IPS-15b (cell line): Measurements from ENCODE around the gene NSFL1C.

Experiments used
- H3K27me3 ChIP-seq: one replicate; pipeline ENCODE4 v1.6.1; 2013; ENCODE audit warnings: low read length; ENCODE audit not compliant: control insufficient read depth, insufficient read depth
- H3K36me3 ChIP-seq: one replicate; pipeline ENCODE4 v1.6.1; 2013; ENCODE audit warnings: low read length; ENCODE audit not compliant: control insufficient read depth, insufficient read depth
- H3K4me1 ChIP-seq: one replicate; pipeline ENCODE4 v1.6.1; 2013; ENCODE audit warnings: mild to moderate bottlenecking, low read length; ENCODE audit not compliant: control insufficient read depth, insufficient read depth
- H3K4me3 ChIP-seq: one replicate; pipeline ENCODE4 v1.5.1; 2013; ENCODE audit warnings: low read depth, low read length
- H3K9ac ChIP-seq: one replicate; pipeline ENCODE4 v1.6.1; 2013; ENCODE audit warnings: low read depth, mild to moderate bottlenecking, low read length
- H3K9me3 ChIP-seq: one replicate; pipeline ENCODE4 v1.6.1; 2013; ENCODE audit warnings: mild to moderate bottlenecking, low read length; ENCODE audit not compliant: control insufficient read depth, insufficient read depth

The NSFL1C gene

DNA sequence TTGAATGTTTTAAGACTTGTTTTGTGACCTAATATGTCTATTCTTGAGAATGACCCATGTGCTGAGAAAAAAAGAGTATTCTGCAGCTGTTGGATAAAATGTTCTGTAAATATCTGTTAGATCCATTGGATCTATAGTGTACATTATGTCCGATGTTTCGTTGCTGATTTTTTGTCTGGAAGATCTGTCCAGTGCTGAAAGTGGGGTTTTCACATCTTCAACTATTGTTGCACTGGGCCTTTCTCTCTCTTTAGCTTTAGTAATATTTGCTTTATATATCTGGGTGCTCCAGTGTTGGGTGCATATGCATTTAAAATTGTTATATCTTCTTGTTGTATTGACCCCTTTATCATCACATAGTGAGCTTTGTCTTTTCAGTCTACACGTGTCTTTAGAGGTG is 30.3 kb upstream of the NSFL1C start:
- H3K27me3 ChIP-seq = peaks cover 7% of the 10 kb centered on the region
- H3K9me3 ChIP-seq = no peaks in the 10 kb centered on the region

DNA sequence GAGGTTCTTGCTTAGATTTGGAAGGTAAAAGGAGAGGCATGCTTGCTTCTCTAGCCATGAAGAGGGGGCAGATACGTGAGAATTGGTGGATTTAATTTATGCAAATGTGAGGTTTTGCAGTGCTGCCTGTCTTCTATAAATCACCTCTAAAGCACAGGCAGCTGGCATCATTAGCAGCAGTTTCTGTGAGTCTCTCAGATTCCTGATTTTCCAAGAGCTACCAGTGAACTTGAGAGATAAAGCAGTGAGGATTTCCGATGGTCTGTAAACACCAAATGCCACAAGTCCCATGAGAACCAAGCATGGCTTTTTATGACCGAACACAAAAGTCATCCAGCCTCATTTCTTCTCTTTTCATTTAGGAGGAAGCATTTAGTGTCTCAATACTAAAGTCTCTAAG is 27.8 kb upstream of the NSFL1C start:
- Histone ChIP-seq H3K9ac (no peak overlapping the region), H3K36me3 (no peaks in the 10 kb centered on the region), H3K4me1 (no peaks in the 10 kb centered on the region)

More for the DNA sequence above, 30.3 kb upstream of the NSFL1C start:
- Histone ChIP-seq H3K4me1 (peaks cover 4% of the 10 kb centered on the region), H3K9ac (no peak overlapping the region), H3K36me3 (no peaks in the 10 kb centered on the region), H3K4me3 (no peak overlapping the region)

DNA sequence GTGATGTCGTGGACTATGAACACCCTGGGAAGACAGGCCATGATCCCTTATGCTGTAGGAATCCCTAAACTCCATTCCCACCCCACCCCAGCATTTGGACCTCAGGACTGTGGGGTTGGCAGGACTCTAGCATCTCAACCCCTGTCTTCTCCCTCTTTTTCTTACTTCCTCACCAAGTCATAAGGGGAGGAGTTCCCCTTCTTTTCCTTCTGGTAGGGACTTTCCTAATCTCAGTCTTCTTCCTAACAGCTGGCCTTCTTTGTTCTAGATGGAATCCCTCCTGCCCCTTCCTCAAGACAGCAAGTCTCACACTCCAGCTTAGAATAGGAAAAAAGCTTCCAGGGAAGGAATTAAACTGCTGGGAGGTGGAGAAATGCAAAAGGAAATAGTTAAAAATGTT is 26.9 kb upstream of the NSFL1C start:
- Histone ChIP-seq H3K9me3 (no peaks in the 10 kb centered on the region), H3K4me1 (no peaks in the 10 kb centered on the region), H3K4me3 (no peak overlapping the region), H3K36me3 (no peaks in the 10 kb centered on the region), H3K9ac (no peak overlapping the region), H3K27me3 (peaks cover 4% of the 10 kb centered on the region)

More for the DNA sequence above, 27.8 kb upstream of the NSFL1C start:
- Histone ChIP-seq H3K27me3 (peaks cover 4% of the 10 kb centered on the region), H3K9me3 (no peaks in the 10 kb centered on the region), H3K4me3 (no peak overlapping the region)

DNA sequence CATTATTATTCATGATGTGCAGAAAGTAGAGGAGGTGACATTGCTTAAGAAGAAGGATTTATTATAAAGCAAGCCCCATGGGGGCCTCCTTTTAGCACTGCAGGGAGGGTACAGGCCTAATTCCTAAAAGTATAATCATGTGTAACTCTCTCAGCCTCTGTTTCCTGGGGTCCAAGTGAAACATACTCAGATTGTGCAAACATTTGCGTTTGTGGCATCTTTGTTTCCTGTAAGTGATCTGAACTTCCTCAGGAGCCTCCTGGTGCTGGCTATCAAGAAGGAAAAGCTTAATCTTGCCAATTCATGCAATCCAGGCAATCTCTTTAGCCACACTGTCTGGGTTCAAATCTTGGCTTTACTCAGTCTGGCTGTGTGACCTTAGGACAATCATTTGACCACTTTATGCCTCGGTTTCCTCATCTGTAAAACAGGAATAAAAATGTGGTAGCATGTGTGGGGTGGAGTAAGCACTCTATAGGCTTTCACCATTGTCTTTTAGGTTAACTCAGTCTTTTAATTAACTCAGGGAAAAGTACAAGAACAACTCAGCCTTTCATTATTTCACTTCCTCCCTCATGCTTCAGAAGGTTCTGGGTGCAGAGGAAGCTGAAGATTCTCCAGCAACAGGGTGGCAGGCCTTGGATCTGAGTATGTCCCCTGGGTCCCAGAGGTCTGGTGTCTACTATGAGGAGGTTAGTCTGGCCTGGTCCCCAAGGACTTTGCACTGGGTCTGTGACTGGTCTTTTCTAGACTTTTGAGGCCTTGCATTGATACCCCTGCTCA is 25.4 kb upstream of the NSFL1C start:
- Histone ChIP-seq H3K4me1 (no peaks in the 10 kb centered on the region), H3K9me3 (no peaks in the 10 kb centered on the region), H3K4me3 (no peak overlapping the region), H3K36me3 (no peaks in the 10 kb centered on the region), H3K9ac (no peak overlapping the region), H3K27me3 (peaks cover 4% of the 10 kb centered on the region)

DNA sequence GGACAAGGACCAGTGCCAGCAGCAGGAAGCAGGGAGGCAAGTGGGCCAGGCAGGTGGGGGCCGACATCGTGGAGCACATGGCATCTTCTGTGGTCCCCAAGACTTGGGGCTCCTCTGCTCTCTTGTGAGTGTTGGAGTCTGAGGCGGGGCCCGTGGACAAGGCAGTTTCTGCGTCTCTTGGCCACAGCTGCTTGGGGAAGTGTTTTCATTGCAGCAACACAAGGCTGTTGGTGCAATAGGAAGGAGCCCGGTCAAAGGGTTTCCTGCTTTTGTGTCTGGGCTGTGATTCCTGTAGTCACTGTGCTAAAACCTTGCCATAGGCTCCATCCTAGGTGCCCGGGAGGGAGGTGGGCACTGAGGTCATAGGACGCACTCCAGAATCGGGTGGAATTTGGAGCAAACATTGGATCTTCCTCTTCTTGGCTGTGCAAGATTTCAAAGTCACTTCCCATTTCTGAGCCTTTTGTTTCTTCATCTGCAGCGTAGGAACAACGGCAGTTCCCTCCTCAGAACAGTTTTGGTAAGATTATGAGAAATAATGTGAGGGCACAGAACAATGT is 24.7 kb upstream of the NSFL1C start, which contains the start of gene SIRPB2:
TSS of gene SIRPB2 (minus strand) at position 140 of the 560 bp plus-strand sequence. CDS start at position 79, 61 bp downstream.
- no peak within 1 kb of the TSS for H3K9ac ChIP-seq

DNA sequence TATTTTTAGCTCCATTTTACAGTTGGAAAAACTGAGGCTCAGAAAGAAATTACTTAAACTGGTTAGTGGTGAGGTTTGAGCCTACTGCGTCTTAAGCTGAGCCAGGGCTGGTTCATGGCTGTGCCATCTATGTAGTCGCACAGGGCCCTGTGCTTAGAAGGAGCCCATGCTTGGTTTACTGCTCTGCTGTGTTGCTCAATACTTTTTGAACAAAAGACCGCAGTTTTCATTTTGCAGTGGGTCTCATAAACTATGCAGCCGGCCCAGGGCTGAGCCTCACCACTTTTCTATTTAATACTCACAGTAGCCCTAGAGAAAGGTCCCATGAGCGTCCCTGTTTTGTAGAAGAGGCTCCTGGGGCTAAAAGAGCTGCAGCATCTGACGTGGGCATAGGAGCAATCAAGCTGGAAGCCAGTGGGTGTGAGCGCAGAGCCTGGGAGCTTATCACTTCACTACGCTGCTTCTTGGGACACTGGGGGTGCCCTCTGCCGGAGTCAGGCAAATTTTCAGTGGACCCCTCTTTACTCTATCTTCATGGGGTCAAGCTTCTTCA is 24.1 kb upstream of the NSFL1C start:
- no peaks in the 10 kb centered on the region for H3K4me1 ChIP-seq
- H3K4me3 ChIP-seq = no peak overlapping the region
- no peak overlapping the region for H3K9ac ChIP-seq
- H3K36me3 ChIP-seq = no peaks in the 10 kb centered on the region
- H3K9me3 ChIP-seq = no peaks in the 10 kb centered on the region
- peaks cover 4% of the 10 kb centered on the region for H3K27me3 ChIP-seq

More for the DNA sequence above, 24.7 kb upstream of the NSFL1C start, which contains the start of gene SIRPB2:
- Histone ChIP-seq H3K36me3 (no peaks in the 10 kb centered on the region), H3K4me1 (no peaks in the 10 kb centered on the region), H3K9me3 (no peaks in the 10 kb centered on the region), H3K4me3 (no peak within 1 kb of the TSS), H3K27me3 (peaks cover 4% of the 10 kb centered on the region)

DNA sequence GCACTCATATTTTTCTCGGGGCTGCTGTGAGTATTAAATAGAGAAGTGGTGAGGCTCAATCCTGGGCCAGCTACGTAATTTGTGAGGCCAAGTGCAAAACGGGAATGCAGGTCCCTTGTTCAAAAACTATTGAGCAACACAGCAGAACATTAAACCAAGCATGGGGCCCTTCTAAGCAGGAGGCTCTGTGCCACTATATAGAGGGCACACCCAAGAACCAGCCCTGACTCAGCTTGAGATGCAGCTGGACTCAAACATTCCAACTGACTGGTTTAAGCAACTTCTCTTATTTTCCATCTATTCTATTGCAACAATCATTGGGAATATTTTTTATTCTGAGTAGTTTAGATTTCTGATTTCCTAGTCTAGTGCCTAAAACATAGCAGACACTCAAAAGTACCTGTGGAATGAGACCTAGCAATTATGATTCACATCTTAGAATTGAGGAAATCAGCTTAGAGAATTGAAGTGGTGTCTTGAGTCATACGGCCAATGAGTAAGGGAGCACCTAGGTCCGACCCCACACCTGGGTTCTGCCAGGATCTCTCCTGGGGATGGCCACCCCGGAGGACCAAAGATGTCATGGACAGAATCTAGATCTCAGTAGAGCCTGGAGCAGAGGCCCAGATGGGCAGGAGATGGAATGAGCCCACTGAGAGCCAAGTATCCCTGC is 23.3 kb upstream of the NSFL1C start:
- Histone ChIP-seq H3K27me3 (peaks cover 4% of the 10 kb centered on the region), H3K4me3 (no peak overlapping the region), H3K9ac (no peak overlapping the region), H3K36me3 (no peaks in the 10 kb centered on the region), H3K4me1 (no peaks in the 10 kb centered on the region), H3K9me3 (no peaks in the 10 kb centered on the region)

DNA sequence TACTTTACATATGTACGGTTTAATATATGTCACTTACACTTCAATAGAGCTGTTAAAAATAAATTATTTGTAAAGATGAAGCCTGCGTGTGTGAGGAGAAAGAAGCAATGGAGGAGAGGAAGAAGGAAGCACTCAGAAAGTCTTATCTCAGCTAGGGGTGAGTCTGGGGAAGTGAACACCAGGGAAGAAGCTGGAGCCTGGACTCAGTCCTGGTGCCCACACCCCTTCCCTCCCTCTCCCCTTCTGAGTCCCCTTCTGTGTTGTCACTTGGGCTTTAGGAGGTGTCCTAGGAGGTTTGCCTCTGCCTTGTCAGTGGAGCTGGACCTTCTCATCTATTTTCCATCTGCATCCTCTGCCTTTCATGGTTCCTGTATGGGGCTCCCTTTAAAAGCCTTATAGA is 22.7 kb upstream of the NSFL1C start:
- Histone ChIP-seq H3K4me3 (no peak overlapping the region), H3K4me1 (no peaks in the 10 kb centered on the region), H3K27me3 (peaks cover 4% of the 10 kb centered on the region), H3K36me3 (no peaks in the 10 kb centered on the region), H3K9me3 (no peaks in the 10 kb centered on the region), H3K9ac (no peak overlapping the region)

DNA sequence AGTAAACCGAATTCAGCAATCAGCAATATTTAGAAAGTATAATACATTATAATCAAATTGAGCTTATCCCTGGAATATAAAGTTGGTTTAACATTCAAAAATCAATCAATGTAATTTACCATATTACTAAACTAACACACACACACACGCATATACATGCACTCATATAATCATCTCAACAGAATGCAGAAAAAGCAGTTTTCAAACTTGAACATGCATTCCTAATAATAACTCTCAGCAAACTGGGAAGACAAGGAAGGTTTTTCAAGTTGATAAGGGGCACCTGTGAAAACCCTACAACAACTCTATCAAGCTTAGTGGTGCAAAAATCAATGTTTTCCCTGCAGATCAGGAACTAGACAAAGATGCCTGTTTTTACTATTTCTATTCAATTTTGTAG is 19.9 kb upstream of the NSFL1C start:
- no peak overlapping the region for H3K9ac ChIP-seq
- H3K4me1 ChIP-seq = no peaks in the 10 kb centered on the region
- H3K9me3 ChIP-seq = no peaks in the 10 kb centered on the region
- H3K36me3 ChIP-seq = no peaks in the 10 kb centered on the region
- H3K27me3 ChIP-seq = peaks cover 2% of the 10 kb centered on the region
- H3K4me3 ChIP-seq = no peak overlapping the region

DNA sequence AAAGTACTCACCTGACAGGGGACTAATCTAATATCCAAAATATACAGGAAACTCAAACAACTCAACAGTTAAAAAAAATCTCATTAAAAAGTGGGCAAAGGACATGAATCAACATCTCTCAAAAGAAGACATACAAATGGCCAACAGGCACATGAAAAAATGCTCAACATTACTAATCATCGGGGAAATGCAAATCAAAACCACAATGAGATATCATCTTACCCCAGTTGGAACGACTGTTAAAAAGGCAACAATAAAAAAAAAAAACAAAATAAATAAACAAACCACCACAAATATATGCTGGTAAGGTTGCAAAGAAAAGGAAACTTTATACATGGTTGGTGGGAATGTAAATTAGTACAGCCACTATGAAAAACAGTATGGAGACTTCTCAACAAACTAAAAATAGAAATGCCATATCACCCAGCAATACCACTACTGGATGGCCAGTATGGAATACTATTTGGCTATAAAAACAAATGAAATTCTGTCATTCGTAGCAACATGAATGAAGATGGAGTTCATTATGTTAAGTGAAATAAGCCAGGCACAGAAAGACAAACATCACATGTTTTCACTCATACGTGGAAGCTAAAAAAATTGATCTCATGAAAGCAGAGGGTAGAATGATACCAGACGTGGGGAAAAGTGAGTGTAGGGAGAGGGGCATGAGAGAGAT is 17.9 kb upstream of the NSFL1C start:
- Histone ChIP-seq H3K36me3 (no peaks in the 10 kb centered on the region), H3K9me3 (no peaks in the 10 kb centered on the region), H3K9ac (no peak overlapping the region), H3K27me3 (no peaks in the 10 kb centered on the region), H3K4me3 (no peak overlapping the region), H3K4me1 (no peaks in the 10 kb centered on the region)

DNA sequence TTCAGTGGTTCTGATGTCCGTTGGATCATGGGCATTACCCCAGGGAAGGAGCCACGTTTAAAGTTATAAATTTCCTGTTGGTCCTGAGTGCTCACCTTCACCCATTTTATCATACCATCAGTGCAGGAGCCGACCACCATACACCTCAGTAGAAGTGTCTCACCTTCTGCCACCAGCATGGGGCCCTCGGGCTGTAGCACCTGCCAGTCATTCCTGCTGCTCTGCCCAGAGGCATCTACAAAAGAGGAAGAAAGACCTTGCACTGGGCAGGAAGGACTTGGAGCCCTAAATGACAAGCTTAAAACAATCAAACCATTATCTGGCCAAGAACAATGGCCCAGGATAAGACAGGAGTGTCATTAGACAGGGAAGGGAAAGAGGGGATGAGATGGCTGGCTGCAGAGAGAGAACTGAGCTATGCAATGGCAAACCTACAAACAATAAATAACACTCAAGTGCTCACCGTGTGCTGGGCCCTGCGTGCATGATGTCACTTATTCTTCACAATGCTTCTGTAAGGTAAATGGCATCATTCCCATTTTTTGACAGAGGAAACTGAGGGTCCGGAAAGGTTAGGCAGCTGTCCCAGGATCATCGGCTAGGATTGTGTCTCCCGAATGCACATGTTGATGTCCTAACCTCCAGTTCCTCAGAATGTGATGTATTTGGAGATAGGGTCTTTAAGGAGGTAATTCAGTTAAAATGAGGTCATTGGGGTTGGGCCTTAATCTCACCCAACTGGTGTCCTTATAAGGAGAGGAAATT is 13.4 kb upstream of the NSFL1C start:
- Histone ChIP-seq H3K4me3 (no peak overlapping the region), H3K9ac (no peak overlapping the region), H3K27me3 (no peaks in the 10 kb centered on the region), H3K9me3 (no peaks in the 10 kb centered on the region), H3K36me3 (no peaks in the 10 kb centered on the region), H3K4me1 (no peaks in the 10 kb centered on the region)
